HepG2 (cell line): ENCODE measurements around the gene DLG2. TPM values are rescaled to one million over a fixed set of nuclear protein-coding genes. Genes with fewer than 3 reads are reported as not detected.

ENCODE experiments used
- ATAC-seq: fragments of 200-7000 bp; cut with Tn5 transposase; 3 replicates; pipeline ENCODE4 v1.9.1; 2020; ENCODE audit warnings: mild to moderate bottlenecking, moderate library complexity
- BruUV-seq: library from RNA; stranded (reverse); fragments of 400-500 nt; replicated peaks from 2 replicates; lab custom pipeline; 2021; lab: Mats Ljungman, UMichigan
- CTCF ChIA-PET: fragments of 300-600 bp; formaldehyde crosslinking; extraction: SDS; loops from one replicate; lab custom pipeline; 2021; ENCODE audit warnings: low total read pairs, inconsistent platforms, low intra/inter-chr PET ratio; lab: Yijun Ruan, JAX
- POLR2A ChIA-PET: fragments of 350-600 bp; sonication (Branson Sonifier 250); formaldehyde crosslinking; loops from one replicate; lab custom pipeline; 2020; ENCODE audit warnings: antibody characterized with exemption, inconsistent platforms; lab: Yijun Ruan, JAX
- DNase-seq: peaks from one replicate; pipeline ENCODE4 v3.0.0-alpha.2; 2015; ENCODE audit warnings: low spot score
- FAIRE-seq: peaks from 3 replicates; lab custom pipeline; 2011; peaks lifted over from hg19 to GRCh38; lab: Jason Lieb, UNC
- H2AFZ ChIP-seq: one replicate; pipeline ENCODE4 v1.6.1; 2011; ENCODE audit warnings: low read length, inconsistent platforms
- H3K27ac ChIP-seq: fragments of 300-600 bp; 3 replicates; pipeline ENCODE4 v1.8.0; 2011; ENCODE audit warnings: mixed run types, mild to moderate bottlenecking, mixed read lengths, low read length, inconsistent platforms; ENCODE audit not compliant: insufficient read depth; ENCODE audit errors: extremely low read length
- H3K27me3 ChIP-seq, 2 experiments: fragments of 200-600 bp in 1 of 2; 2 replicates in 1 of 2; 3 replicates in 1 of 2; pipeline versions ENCODE4 v1.6.0 to v1.8.0; 2011; ENCODE audit warnings: low read length in 2 of 2, mild to moderate bottlenecking in 2 of 2, moderate library complexity in 2 of 2, inconsistent platforms in 1 of 2; ENCODE audit not compliant: insufficient read depth in 2 of 2, control insufficient read depth in 1 of 2
- H3K36me3 ChIP-seq, 2 experiments: fragments of 200-600 bp in 1 of 2; replicated peaks in 1 of 2; 2 replicates in 1 of 2; 3 replicates in 1 of 2; pipeline versions ENCODE4 v1.5.1 to v1.8.0; 2011; ENCODE audit warnings: low read length in 2 of 2, inconsistent platforms in 1 of 2; ENCODE audit not compliant: insufficient read depth in 2 of 2, control insufficient read depth in 1 of 2
- H3K4me1 ChIP-seq: 2 replicates; pipeline ENCODE4 v1.5.1; 2012; ENCODE audit warnings: low read length, inconsistent platforms; ENCODE audit not compliant: insufficient read depth
- H3K4me2 ChIP-seq: 2 replicates; pipeline ENCODE4 v1.6.0; 2011; ENCODE audit warnings: low read depth, low read length, inconsistent platforms
- H3K4me3 ChIP-seq, 3 experiments: fragments of 200-600 bp in 1 of 3; sonication (generic), shearing (Covaris generic) in 1 of 3; replicated peaks in 1 of 3; 2 replicates each; pipeline ENCODE4 v1.5.1; 2011 to 2016; ENCODE audit warnings: low read length in 3 of 3, inconsistent platforms in 2 of 3, low read depth in 2 of 3, mild to moderate bottlenecking in 2 of 3, control low read depth in 1 of 3, mixed read lengths in 1 of 3; ENCODE audit not compliant: insufficient read depth in 1 of 3
- H3K79me2 ChIP-seq: one replicate; pipeline ENCODE4 v1.6.1; 2011; ENCODE audit warnings: low read length, inconsistent platforms; ENCODE audit not compliant: insufficient read depth
- H3K9ac ChIP-seq: 2 replicates; pipeline ENCODE4 v1.6.0; 2011; ENCODE audit warnings: mild to moderate bottlenecking, low read depth, low read length, inconsistent platforms; ENCODE audit not compliant: insufficient read depth
- H3K9me3 ChIP-seq: 2 replicates; pipeline ENCODE4 v1.5.1; 2012; ENCODE audit warnings: mild to moderate bottlenecking, low read length
- H4K20me1 ChIP-seq: 2 replicates; pipeline ENCODE4 v1.6.0; 2011; ENCODE audit warnings: inconsistent platforms, mild to moderate bottlenecking, low read length, moderate library complexity; ENCODE audit not compliant: insufficient read depth
- CEBPB ChIP-seq: IDR thresholded peaks from 2 replicates; pipeline ENCODE4 v1.6.1; 2011; ENCODE audit warnings: low read depth, low read length, improper control_type of control experiment, borderline replicate concordance
- FOXK1 ChIP-seq: sonication (generic); formaldehyde crosslinking; IDR thresholded peaks from 2 replicates; pipeline ENCODE4 v1.4.0; 2020; ENCODE audit warnings: low read depth, missing genetic modification reagents, borderline replicate concordance
- HNRNPL ChIP-seq: fragments of 200-400 bp; formaldehyde crosslinking; IDR thresholded peaks from 2 replicates; pipeline ENCODE4 v1.6.1; 2017; ENCODE audit warnings: mild to moderate bottlenecking, low read depth, low read length
- RBM39 ChIP-seq: fragments of 200-400 bp; formaldehyde crosslinking; IDR thresholded peaks from one replicate; pipeline ENCODE4 v1.6.1; 2018; ENCODE audit warnings: antibody characterized with exemption, mild to moderate bottlenecking, low read depth, low read length; ENCODE audit not compliant: poor library complexity, severe bottlenecking
- STAG1 ChIP-seq: sonication (generic); formaldehyde crosslinking; IDR thresholded peaks from 2 replicates; pipeline ENCODE4 v1.4.0; 2020; ENCODE audit warnings: missing genetic modification reagents
- TBX3 ChIP-seq: fragments of 450-650 bp; IDR thresholded peaks from 2 replicates; pipeline ENCODE4 v1.6.1; 2017; ENCODE audit warnings: antibody characterized with exemption, mild to moderate bottlenecking, inconsistent platforms, borderline replicate concordance
- ZHX2 ChIP-seq, 2 experiments: sonication (generic) in 1 of 2; formaldehyde crosslinking in 1 of 2; IDR thresholded peaks; 2 replicates each; pipeline versions ENCODE4 v1.6.1 to v1.9.0; 2014 to 2022; ENCODE audit warnings: antibody characterized with exemption in 1 of 2, borderline replicate concordance in 1 of 2, inconsistent platforms in 1 of 2, low read depth in 1 of 2, missing genetic modification reagents in 1 of 2
- ZNF7 ChIP-seq: IDR thresholded peaks from 2 replicates; pipeline ENCODE4 v1.6.1; 2016; ENCODE audit warnings: missing biosample characterization, missing genetic modification reagents
- WGBS: methylation state at CpG from one replicate; pipeline ENCODE4 v1.1.6; 2017; ENCODE audit warnings: low lambda C conversion rate; 5-methylcytosine and 5-hydroxymethylcytosine counted together
- in situ Hi-C: cut with HindIII; loops from 2 replicates; pipeline ENCODE4 v1.10.0; 2017; ENCODE audit warnings: low pct_unique_long_range_greater_than_20kb; ENCODE audit not compliant: extremely low pct_ligation_motif_present
- intact Hi-C: fragments of 100-400 bp; cut with micrococcal nuclease; formaldehyde crosslinking; loops from one replicate; pipeline ENCODE4 v1.10.0; 2022; ENCODE audit not compliant: unreplicated experiment
- polyA plus RNA-seq, 8 experiments: library from polyadenylated mRNA; depleted of rRNA in 3 of 8; stranded (reverse) in 7 of 8; unstranded in 1 of 8; fragments of >200 nt; fragmentation: Illumina TruSeq in 4 of 8; extraction: Trizol in 4 of 8; gene quantifications; 2 replicates each; pipeline versions ENCODE4 v1.2.1 to v1.2.3, GENCODE V29; 2011 to 2016; ENCODE audit warnings: low read depth in 4 of 8, missing spikeins in 1 of 8, mixed read lengths in 1 of 8; ENCODE audit not compliant: insufficient read depth in 1 of 8
- total RNA-seq, 5 experiments: library from RNA; depleted of rRNA; stranded (reverse); fragments of >200 nt; fragmentation: Illumina TruSeq; extraction: Trizol; gene quantifications; 2 replicates each; pipeline ENCODE4 v1.2.3, GENCODE V29; 2016; ENCODE audit warnings: low read depth in 1 of 5

Gene DLG2
- total and polyA plus RNA-seq, 2 of the 13 experiments (the other 11 are each of a cell fraction or from before 2014, with no cell fraction given): 0.46 to 1.0 TPM

GRCh38 chr11:84824624-84825023 is 802.5 kb downstream of the DLG2 start:
- no peak for DNase-seq
- Histone ChIP-seq H4K20me1 (no peaks in the 10 kb centered on the region), H3K4me3 (no peak overlapping the region), H3K36me3 (no peaks in the 10 kb centered on the region), H3K79me2 (no peaks in the 10 kb centered on the region), H2AFZ (no peak overlapping the region), H3K9me3 (no peaks in the 10 kb centered on the region), H3K4me1 (no peaks in the 10 kb centered on the region), H3K27me3 (no peaks in the 10 kb centered on the region; a peak in 1 of 5 replicates), H3K4me2 (no peak overlapping the region), H3K9ac (no peak overlapping the region)
- FAIRE-seq: no peak
- CTCF ChIA-PET: no interaction called here
- WGBS: 8% methylated on average over 3 of the region's 3 CpGs
- ATAC-seq: no peak
- no TSS peak for BruUV-seq
- in situ Hi-C loops: no loop called here
- POLR2A ChIA-PET: no interaction called here
- peak; percentile 52; the same call in 1 of the 2 replicates for TF ChIP-seq CEBPB
- no peak for TF ChIP-seq STAG1 (CRISPR knock-in tag)
- TF ChIP-seq, all 625 proteins: peak for 1
- H3K27ac ChIP-seq: no peak overlapping the region
- intact Hi-C loops: no loop called here

- ChIA-PET CTCF (no interaction called here), POLR2A (no interaction called here)
- Histone ChIP-seq H3K4me1 (no peaks in the 10 kb centered on the region), H3K27me3 (no peaks in the 10 kb centered on the region; a peak in 1 of 5 replicates), H3K9me3 (no peaks in the 10 kb centered on the region), H3K36me3 (no peaks in the 10 kb centered on the region), H3K27ac (no peak overlapping the region), H4K20me1 (no peaks in the 10 kb centered on the region), H3K4me3 (no peak overlapping the region), H3K9ac (no peak overlapping the region), H3K4me2 (no peak overlapping the region), H2AFZ (no peak overlapping the region), H3K79me2 (no peaks in the 10 kb centered on the region)
- DNase-seq (no peak), ATAC-seq (no peak), FAIRE-seq (no peak)
- WGBS: 0% methylated on average over 2 of the region's 2 CpGs
- in situ Hi-C loops: no loop called here
- intact Hi-C loops: no loop called here
- no TSS peak for BruUV-seq
- no peak for TF ChIP-seq TBX3
- TF ChIP-seq FOXK1 (CRISPR knock-in tag): no peak
- TF ChIP-seq RBM39: no peak
- TF ChIP-seq HNRNPL: no peak
- TF ChIP-seq ZHX2 (IDR thresholded peaks at IDR 0.05; ENCODE audit: low read depth): no peak
- no peak for TF ChIP-seq ZHX2 (CRISPR knock-in tag; IDR thresholded peaks at IDR 0.05; ENCODE audit: borderline replicate concordance)
- TF ChIP-seq ZNF7 (CRISPR knock-in tag): no peak
These were observed 807.6 kb downstream of the DLG2 start for GRCh38 chr11:84819537-84819936.
